GM21576 (cell line): ENCODE measurements around the gene DIPK1C.

Source experiments
- ATAC-seq: cut with Tn5 transposase; IDR thresholded peaks from one replicate; pipeline ENCODE4 v1.9.1; 2021; ENCODE audit warnings: mild to moderate bottlenecking, moderate library complexity; ENCODE audit not compliant: unreplicated experiment

DIPK1C gene

DNA sequence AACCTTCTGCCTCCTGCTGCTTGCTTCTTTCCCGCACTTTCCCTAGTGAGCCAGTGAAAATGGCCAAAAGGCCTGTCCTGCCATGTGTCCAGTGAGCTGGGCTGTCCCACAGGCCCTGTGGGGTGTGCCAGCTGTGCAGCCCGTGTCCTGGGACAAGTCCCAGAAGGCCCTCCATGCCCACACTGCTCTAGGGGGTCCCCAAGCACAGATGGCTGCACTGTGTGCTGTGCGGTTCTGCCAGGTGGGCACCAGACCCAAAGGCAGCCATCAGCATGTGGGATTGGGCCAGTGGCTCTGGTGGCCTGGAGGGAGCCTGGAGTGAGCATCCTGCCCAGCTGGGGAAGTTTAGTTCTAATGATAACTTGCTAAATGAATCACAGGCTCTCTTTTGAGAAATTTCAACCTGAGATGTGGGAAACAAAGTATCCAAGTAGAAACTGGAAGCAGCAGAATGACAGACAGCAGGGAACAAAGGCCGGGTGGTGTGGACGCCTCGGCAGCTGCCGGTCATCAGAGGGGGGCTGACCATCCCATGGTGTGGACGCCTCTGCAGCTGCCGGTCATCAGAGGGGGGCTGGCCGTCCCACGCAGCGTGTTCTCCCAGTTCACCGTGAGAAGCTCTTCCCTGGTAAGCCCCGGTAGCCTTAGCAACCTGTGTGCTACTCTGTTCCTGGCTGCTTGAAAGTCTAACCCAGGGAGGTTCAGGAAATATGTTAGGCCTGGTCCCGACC is 29.2 kb upstream of the DIPK1C start:
- ATAC-seq: no peak

DNA sequence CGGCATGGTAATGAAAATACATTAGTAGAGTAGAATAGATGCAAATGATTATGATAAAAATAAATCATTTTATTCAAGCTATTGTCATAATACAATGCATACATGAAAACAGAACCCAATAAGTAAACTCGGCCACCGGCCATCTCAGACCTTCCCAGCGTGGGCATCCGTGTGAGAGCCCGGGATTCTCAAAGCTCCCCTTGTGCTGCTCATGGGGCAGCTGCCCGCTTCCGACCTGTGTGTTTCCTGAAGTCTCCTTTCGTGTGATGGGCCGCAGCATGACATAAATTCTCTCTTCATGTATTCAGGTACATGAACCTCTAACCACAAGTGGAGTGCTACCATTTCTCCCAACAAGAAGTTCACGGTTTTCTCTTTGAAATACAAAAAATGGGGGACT is 25.6 kb upstream of the DIPK1C start:
- ATAC-seq: no peak

DNA sequence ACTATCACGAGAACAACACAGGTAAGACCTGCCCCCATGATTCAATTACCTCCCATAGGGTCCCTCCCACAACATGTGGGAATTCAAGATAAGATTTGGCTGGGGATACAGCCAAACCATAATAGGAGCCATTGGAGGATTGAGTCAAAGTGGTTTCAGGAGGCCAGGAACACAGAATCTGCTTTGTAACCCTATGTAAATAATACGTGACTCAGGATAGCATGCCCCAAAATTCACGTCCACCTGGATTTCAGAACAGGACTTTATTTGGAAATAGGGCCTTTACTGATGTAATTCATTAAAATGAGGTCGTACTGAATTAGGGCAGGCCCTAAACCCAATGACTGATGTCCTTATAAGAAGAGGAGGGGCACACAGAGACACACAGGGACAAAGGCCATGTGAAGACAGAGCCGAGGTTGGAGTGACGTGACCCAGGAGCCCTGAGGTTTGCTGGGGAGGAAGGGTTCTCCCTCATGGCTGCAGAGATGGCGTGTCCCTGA is 23.1 kb upstream of the DIPK1C start:
- no peak for ATAC-seq

DNA sequence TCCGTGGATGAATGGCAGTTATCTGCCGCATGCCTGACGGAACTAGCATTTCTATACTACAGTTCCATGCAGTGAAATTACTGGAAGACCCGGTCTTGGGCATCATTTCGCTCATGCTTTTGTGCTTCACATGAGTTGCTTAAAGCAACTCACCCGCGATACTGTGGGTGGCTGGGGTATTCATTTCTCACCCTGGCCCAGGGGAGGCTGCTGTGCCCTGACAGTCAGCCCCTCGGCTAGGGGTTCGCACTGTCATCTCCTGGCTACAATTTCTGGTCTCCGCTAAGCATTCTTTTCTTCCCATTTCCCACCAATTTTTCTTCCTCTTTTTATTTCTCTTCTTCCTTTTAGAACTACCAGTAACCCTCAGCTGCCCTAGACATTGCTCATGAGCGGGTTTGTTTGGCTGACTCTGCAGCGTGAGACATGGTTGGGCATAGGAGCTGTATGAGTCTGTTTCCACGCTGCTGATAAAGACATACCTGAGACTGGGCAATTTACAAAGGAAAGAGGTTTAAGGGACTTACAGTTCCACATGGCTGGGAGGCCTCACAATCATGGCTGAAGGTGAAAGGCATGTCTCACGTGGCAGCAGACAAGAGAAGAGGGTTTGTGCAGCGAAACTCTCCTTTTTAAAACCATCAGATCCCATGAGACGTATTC is 22.5 kb upstream of the DIPK1C start:
- ATAC-seq: no peak

DNA sequence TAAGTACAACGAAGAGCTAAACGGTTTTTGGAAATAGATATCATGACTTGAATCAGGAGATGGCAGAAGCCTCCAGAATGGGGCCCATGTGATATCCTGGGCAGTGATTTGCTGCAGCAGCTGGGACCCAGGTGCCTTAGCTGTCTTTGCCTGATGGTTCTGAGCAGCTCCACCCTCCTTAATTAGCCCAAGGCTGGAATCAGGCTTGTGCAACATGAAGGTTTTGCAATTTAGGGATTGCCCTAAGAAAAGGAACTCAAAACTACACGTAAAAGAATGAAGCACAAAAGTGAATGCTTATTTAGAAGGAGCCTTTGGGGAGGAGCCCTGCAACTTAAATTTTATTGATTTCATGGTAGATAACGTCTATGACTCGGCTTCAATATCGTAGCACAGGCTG is 21.8 kb upstream of the DIPK1C start:
- no peak for ATAC-seq

DNA sequence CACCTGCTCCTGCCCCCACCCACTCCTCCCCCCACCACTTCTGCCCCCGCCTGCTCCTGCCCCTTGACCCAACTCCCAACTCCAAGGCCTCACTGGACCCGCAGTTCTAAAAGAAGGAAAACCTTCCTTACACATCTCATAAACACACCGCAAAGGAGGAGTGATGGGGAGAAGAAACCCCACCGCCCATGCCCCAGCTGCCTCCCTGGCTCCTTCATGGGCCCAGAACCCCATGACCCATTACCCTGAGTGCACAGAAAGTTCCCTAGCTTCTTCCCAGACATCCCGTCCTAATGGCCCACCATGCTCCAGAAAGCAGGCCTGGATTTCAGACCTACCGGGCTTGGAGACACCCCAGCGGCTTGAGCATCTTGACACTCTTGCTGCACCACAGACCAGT is 21.2 kb upstream of the DIPK1C start:
- ATAC-seq: no peak

DNA sequence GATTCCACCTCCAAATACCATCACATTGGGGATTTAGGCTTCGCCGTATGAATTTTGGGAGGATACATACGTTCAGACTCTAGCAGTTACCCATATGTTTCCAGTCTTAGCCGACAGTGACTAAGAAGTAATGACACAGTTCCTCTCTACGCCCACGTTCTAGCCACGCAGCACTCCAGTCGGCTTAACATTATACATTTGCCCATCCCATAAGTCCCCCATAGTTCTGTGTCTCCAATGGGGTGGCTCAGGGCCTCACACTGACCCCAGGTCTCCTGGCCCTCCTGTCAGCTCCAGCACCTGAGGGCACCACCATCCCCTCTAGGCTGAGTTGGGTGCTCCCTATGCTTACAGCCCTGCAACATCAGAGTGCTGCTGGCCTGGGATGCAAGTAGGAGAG is 20.7 kb upstream of the DIPK1C start:
- no peak for ATAC-seq

DNA sequence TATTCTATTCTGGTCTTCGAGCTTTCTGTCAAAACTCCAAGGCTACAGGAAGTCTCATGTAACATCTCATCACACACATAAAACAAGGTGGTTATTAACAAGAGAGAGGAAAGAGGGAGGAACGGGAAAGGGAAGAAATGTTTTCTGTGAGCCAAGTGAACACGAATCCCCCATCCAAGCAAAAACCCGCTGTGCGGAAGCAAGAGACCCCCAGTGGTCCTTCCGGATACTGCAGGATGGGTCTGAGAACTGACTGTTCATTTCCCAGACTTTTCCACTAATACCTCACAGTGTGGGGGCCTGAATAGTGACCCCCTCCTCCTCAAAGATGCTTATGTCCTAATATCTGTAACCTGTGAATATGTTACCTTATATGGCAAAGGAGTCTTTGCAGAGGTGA is 19.0 kb upstream of the DIPK1C start:
- no peak for ATAC-seq

DNA sequence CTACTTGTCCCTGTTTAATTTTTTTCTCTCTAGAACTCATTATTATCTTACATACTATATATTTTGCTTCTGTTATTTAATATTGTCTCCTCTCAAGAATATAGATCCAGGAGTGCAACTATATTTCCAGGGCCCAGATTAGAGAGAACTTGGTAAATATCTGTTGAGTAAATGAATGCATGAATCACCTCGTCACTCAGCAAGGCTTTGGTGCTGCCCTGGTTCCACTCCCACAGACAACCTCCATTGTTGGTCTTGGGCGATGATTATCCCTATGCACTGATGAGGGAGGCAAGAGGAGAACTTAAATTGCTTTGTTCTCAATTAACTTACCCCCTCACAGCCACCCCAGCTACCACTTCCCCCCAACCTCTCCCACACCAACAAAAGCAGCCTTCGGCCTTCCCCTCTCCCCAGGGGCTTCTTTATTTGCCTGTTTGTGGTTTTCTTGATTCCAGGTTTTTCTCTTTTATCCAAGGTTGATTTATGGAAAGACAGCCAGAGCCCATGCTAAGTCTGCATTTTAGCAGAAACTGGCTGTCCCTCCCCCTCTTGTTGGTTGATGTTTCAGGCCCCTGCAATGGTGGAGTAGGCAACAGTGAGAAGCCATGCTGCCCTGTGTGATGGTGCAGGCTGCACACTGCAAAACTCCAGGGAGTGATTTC is 17.0 kb upstream of the DIPK1C start:
- ATAC-seq: no peak

DNA sequence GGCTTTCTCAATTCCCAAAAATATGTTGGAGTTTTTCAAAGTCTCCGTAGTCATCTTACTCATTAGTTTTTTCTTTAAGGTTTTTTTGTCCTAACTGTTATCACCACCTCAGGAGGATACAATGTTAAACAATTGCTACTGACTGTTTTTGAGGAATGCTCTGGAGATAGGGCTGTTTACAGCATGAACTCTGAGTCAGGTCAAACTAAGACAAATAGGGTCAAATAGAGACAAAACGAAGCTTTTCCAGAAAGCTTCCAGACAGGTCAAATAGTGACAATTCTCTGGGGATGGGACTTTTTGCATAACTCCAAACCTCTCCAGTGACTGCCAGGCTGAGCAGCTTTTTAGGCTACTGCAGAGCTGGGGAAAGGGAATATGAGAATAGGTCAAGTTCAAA is 15.2 kb upstream of the DIPK1C start:
- ATAC-seq: no peak

DNA sequence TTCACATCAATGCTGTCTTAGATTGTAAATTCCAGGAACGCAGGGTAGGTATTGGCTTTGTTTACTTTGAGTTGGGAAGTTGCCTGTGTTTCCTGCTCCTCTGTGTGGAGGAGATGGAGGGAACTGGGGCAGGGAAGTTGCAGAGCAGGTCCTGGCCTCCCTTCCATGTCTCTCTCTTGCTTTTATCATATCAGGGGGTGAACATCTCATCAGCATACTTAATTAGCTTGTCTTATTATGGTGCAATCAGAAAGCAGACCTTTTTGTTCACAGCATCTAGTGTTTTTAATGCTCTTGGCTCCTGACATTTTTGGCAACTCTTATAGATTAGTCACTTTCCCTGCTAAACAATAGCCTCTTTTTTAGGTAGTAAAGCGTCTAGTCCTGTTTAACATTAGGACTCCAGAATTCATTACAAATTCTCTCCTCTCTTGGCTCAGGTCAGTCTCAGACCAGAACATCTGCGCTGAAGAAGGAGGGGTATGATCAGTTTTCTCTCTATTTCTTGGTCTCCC is 11.5 kb upstream of the DIPK1C start:
- no peak for ATAC-seq

DNA sequence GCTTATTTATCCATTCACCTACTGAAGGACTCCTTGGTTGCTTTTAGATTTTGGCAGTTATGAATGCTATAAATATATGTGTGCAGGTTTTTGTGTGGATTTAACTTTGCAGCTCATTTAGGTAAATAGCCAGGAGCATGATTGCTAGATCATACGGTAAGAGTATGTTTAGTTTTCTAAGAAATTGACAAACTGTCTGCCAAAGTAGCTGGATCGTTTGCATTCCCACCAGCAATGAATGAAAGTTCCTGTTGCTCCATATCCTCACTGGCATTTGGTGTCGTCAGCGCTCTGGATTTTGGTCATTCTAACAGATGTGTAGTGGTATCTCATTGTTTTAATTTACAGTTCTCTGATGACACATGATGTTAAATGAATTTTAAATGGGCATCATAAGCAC is 8.7 kb upstream of the DIPK1C start:
- no peak for ATAC-seq

DNA sequence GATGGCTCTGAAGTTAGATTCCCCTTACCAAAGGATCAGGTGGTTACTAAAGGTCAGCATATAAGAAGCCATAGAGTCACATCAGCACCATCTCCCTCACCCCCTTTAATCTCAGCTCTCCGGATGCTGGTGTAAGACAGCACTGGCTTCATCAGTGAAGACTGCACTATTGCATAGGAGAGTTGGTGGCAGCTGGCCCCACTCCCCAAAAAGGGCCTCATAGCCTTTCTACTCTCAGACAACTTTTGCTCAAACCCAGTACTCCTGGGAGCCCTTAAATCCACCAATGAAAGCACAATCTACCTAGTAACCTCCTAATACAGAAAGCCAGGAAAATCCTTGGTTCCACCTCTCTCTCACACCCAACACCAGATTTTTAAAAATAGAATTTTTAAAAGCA is 6.9 kb upstream of the DIPK1C start:
- ATAC-seq: no peak

DNA sequence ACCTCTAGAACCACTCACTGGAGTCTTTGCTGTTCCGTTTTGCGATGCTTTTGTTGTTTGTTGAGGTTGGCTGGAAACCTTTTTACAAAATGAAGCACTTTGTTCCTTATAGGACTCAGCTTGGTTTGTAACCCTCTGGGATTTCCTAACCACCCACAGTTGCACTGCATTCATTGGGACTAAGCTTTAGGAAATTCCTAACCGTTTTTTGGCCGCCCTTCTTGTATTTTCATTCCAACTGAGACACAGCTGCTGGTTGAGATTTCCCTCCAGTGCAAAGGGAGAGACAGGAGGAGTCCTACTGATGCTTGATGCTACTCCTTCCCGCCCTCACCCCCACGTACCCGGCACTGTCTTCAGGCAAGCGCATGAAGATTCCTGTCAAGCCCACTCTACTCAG is 6.1 kb upstream of the DIPK1C start:
- ATAC-seq: no peak

DNA sequence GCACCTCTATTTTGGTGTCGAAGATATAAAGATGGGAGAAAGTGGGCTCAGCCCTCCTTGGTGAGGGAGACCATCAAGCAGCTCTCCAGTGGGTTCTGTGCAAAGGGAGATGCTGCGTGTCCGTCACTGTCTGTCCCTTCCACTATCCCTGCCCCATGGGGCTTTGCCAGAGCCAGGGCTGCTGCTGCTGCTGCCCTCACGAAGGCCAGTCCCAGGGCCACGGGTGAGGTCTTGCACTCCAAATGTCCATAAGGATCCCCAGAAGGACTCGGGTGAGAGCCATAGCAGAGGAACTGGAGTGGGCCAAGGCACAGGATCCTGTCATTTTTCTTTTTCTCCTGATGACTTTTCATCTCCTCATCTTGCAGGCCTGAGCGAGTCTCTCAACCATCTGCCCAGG is 3.7 kb upstream of the DIPK1C start:
- no peak for ATAC-seq

DNA sequence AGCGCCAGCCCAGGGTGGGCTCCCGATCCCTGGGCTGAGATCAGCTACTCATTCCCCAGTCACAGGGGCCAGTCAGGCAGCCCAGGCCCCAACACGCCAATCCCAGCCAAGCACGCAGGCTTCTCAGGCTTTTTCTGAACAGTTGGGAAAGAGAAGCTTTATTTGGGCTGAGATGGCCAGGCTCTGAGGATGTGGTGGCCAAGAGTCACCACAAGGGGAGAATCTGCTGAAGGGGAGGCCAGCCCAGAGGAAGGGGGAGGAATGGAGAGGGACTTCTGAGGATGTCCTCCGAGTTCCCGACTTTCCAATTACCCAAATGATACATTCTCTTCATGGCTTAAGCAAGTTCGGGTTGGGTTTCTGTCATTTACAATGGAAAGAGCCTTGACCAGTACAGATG is 2.8 kb upstream of the DIPK1C start:
- no peak for ATAC-seq

DNA sequence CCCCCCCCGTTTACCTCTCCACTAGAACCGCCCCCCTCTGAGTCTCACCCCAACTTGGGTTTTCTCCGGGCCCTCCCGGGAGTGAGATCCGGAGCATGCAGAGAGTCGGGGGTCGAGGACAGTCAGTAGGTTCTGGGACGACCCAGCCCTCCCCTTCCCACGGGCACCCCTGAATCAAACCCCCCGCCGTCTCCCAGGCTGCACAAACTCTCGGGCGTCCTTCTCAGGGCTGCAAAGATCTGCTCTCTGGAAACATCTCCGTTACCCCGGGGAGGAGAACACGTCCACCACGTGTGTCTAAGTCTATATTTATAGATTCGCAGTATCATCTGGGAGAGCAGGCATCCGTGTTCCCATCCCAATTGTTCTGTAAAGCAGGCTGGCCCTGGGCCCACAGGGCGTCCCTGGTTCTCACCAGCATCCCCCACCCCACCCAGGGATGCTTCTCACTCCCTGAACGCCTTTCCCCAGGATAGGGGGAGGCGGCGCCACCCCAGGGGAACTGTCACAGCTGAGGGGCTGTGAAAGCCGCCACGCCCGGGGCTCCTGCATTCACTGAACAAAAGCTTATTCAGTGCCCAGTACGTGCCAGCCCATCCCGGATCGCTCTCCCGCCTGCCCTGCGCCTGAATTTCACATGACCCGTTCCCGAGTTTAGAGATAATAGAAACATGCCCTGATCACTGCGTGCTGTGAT is 765 bp upstream of the DIPK1C start:
- no peak for ATAC-seq

DNA sequence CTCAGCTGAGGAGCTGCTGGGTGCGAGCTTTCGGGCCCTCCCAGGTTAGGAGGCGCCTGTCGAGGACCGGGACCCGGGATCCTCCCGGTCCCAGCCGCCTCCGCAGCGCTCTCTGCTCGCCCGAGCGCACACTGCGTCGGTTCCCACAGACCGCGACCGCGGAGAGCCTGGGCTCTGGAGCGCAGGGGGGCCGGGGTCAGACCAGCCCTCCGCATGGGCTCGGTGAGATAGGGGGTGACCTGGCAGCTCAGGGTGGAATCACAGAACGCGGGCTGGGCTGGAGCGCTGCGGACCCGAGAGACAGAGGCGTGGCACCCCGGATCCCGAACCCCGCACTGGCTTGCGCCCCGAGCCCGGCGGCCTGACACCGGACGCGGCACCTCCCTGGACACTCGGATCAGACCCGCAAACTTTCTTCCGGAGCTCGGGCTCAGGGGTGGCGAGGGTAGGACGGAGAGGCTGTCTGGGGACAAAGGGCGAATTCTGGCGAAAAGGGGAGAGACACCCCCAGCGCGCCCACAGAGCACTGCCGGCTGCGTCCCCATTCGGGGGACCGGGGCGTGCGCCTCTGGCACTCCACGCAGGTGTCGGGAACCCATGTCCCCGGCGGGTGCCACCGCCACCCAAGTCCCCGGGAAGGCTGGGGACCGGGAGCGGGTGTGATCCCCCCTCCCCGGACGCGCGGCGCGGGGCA is 612 bp downstream of the DIPK1C start:
- ATAC-seq: no peak

DNA sequence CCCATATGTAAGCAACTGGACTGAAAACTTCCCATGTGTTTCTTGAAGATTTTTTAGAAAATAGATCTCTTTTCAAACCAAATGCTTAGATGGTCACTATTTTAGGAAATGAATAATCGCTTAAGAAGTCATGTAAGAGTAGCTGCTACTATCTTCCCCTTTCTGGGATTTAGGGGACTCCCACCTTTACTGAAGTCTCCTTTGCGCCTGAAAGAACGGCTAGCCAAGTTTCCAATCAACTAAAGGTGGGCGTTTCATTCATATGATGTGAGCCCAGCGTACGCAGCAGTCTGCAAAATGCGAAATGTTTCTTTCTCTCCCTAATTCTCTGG is 1.1 kb downstream of the DIPK1C start:
- ATAC-seq: no peak

DNA sequence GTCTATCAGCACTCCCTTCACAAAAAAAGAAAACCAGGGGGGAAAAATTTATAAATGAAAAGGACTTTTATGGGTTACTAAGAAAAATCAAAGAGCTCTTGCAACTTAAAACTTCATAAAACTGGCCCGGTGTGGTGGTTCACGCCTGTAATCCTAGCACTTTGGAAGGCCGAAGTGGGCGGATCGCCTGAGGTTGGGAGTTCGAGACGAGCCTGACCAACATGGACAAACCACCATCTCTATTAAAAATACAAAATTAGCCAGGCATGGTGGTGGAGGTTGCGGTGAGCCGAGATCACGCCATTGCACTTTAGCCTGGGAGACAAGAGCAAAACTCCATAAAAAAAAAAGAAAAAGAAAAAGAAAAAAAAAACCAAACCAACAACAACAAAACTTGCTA is 1.7 kb downstream of the DIPK1C start:
- ATAC-seq: no peak

DNA sequence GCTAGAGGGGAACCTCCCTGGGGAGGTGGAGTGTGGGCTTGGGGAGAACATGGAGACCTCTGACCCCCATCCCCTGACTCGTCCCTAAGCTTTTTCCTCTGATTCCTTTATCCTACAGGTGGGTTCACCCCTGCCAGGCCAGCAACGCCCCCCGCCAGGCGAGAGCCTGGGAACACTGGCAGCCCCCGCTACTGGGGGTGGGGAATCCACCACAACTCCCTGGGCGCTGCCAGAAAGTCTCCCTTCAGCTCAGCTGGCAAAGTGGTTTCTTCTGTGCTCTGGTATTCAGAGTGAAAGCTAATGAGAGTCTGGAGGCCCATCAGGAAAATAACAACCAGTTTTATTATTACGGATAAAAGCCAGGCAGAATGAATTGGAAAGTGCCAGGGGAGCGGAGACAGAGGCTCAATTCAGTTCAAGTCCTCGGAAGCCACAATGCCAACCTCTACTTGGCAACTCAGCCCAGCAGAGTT is 2.8 kb downstream of the DIPK1C start:
- no peak for ATAC-seq
